GM23248 (cell line): Measurements from ENCODE around the gene CTSD. TPM values are rescaled to one million over a fixed set of nuclear protein-coding genes. Genes with fewer than 3 reads are reported as not detected.

Source experiments
- DNase-seq: peaks from one replicate; pipeline ENCODE4 v3.0.0-alpha.2; 2015
- H2AFZ ChIP-seq: fragments of 200-600 bp; sonication (generic); 2 replicates; pipeline ENCODE4 v1.6.1; 2016; ENCODE audit warnings: antibody characterized with exemption
- H3F3A ChIP-seq: fragments of 200-600 bp; sonication (generic); 2 replicates; pipeline ENCODE4 v1.6.1; 2016; ENCODE audit warnings: mild to moderate bottlenecking, antibody characterized with exemption, mixed run types; ENCODE audit not compliant: insufficient read depth
- H3K27ac ChIP-seq: fragments of 200-600 bp; sonication (generic); 2 replicates; pipeline ENCODE4 v1.5.1; 2016; ENCODE audit warnings: mild to moderate bottlenecking
- H3K27me3 ChIP-seq: fragments of 200-600 bp; sonication (generic); replicated peaks from 2 replicates; pipeline ENCODE4 v1.6.1; 2016; ENCODE audit warnings: mild to moderate bottlenecking; ENCODE audit not compliant: insufficient read depth
- H3K36me3 ChIP-seq: fragments of 200-600 bp; sonication (generic); 2 replicates; pipeline ENCODE4 v1.6.1; 2016; ENCODE audit warnings: low read depth, mild to moderate bottlenecking
- H3K4me1 ChIP-seq: fragments of 200-600 bp; sonication (generic); 2 replicates; pipeline ENCODE4 v1.6.1; 2016; ENCODE audit warnings: mild to moderate bottlenecking; ENCODE audit not compliant: insufficient read depth
- H3K4me2 ChIP-seq: fragments of 200-600 bp; sonication (generic); one replicate; pipeline ENCODE4 v1.6.1; 2016; ENCODE audit warnings: mild to moderate bottlenecking; ENCODE audit not compliant: unreplicated experiment
- H3K4me3 ChIP-seq: fragments of 200-600 bp; sonication (generic); 2 replicates; pipeline ENCODE4 v1.5.1; 2016; ENCODE audit warnings: mild to moderate bottlenecking
- H3K79me2 ChIP-seq: fragments of 200-600 bp; sonication (generic); 2 replicates; pipeline ENCODE4 v1.6.1; 2016; ENCODE audit warnings: mild to moderate bottlenecking; ENCODE audit not compliant: insufficient read depth
- H3K9ac ChIP-seq: fragments of 200-600 bp; sonication (generic); 2 replicates; pipeline ENCODE4 v1.6.1; 2016; ENCODE audit warnings: mild to moderate bottlenecking
- H3K9me2 ChIP-seq: fragments of 200-600 bp; sonication (generic); 2 replicates; pipeline ENCODE4 v1.6.1; 2016; ENCODE audit warnings: mixed run types, mild to moderate bottlenecking, moderate library complexity; ENCODE audit not compliant: insufficient read depth
- H3K9me3 ChIP-seq: fragments of 200-600 bp; sonication (generic); one replicate; pipeline ENCODE4 v1.6.1; 2017; ENCODE audit warnings: low read depth
- H4K20me1 ChIP-seq: fragments of 200-600 bp; sonication (generic); 2 replicates; pipeline ENCODE4 v1.6.0; 2016; ENCODE audit not compliant: insufficient read depth
- EZH2 ChIP-seq: fragments of 200-600 bp; sonication (generic); IDR thresholded peaks from 2 replicates; pipeline ENCODE4 v1.6.1; 2018; ENCODE audit warnings: antibody characterized with exemption, mild to moderate bottlenecking; ENCODE audit not compliant: insufficient read depth, poor library complexity, severe bottlenecking
- EZH2phosphoT487 ChIP-seq: fragments of 200-600 bp; sonication (generic); IDR thresholded peaks from 2 replicates; pipeline ENCODE4 v1.6.1; 2018; ENCODE audit warnings: antibody characterized with exemption, moderate library complexity, mild to moderate bottlenecking, low read depth; ENCODE audit not compliant: insufficient read depth
- WGBS, 2 experiments: methylation state at CpG; one replicate each; pipeline ENCODE4 v1.1.6; 2015 to 2017; ENCODE audit warnings: low lambda C conversion rate in 2 of 2, low coverage in 1 of 2; ENCODE audit errors: missing lambda C conversion rate in 2 of 2; 5-methylcytosine and 5-hydroxymethylcytosine counted together
- in situ Hi-C: fragments of 300-500 bp; cut with MboI; formaldehyde crosslinking; loops from 2 replicates; pipeline ENCODE4 v1.15.0; 2020
- polyA plus RNA-seq: library from polyadenylated mRNA; unstranded; fragments of >200 nt; fragmentation: Nextera tagmentation; extraction: Ambion mirVana; gene quantifications from 2 replicates; pipeline ENCODE4 v1.2.1, GENCODE V29; 2016
- total RNA-seq: library from RNA; depleted of rRNA; stranded (reverse); fragments of >200 nt; shearing (Covaris generic); gene quantifications from 2 replicates; pipeline ENCODE4 v1.2.3, GENCODE V29; 2014

Gene CTSD
- total and polyA plus RNA-seq, 2 experiments from 2014 or later, result 305 to 321 TPM

- Histone ChIP-seq H3K36me3 (no peaks in the 10 kb centered on the region), H3K4me3 (no peak overlapping the region), H3K27me3 (peaks cover 50% of the 10 kb centered on the region), H3K4me2 (no peak overlapping the region), H4K20me1 (no peaks in the 10 kb centered on the region), H3K4me1 (no peaks in the 10 kb centered on the region), H3K27ac (no peak overlapping the region), H3K9me2 (no peaks in the 10 kb centered on the region), H3K9ac (no peak overlapping the region), H3F3A (no peaks in the 10 kb centered on the region), H3K79me2 (no peaks in the 10 kb centered on the region), H3K9me3 (no peaks in the 10 kb centered on the region), H2AFZ (no peak overlapping the region)
- no peak for DNase-seq
- TF ChIP-seq EZH2, result no peak
- TF ChIP-seq EZH2phosphoT487, result no peak
- WGBS, 2 experiments, result 62 to 67% methylated on average over 24 of the region's 24 CpGs
- in situ Hi-C loops, result loop anchor here (25.0 kb wide), 1 partner anchor 447 kb away; the partner anchor contains the start of genes INS and TH
Observed at GRCh38 chr11:1714908-1715885, 48.5 kb downstream of the CTSD start.

GRCh38 chr11:1708716-1709115 is 55.0 kb downstream of the CTSD start:
- Histone ChIP-seq H3K4me2 (no peak overlapping the region), H3K27me3 (peaks cover 80% of the 10 kb centered on the region), H3K9ac (no peak overlapping the region), H3F3A (no peaks in the 10 kb centered on the region), H3K9me3 (no peaks in the 10 kb centered on the region), H3K9me2 (no peaks in the 10 kb centered on the region), H3K27ac (no peak overlapping the region), H3K4me3 (no peak overlapping the region), H4K20me1 (no peaks in the 10 kb centered on the region), H3K4me1 (no peaks in the 10 kb centered on the region), H3K36me3 (no peaks in the 10 kb centered on the region), H3K79me2 (no peaks in the 10 kb centered on the region), H2AFZ (no peak overlapping the region)
- DNase-seq, result no peak
- WGBS, 2 experiments, result 65 to 72% methylated on average over 9 to 10 of the region's 10 CpGs
- in situ Hi-C loops, result loop anchor here (25.0 kb wide), 1 partner anchor 454 kb away; the partner anchor contains the start of genes INS and TH
- TF ChIP-seq EZH2, result no peak
- no peak for TF ChIP-seq EZH2phosphoT487

GRCh38 chr11:1707751-1708150 is 56.0 kb downstream of the CTSD start:
- H3K79me2 ChIP-seq, result no peaks in the 10 kb centered on the region
- no peaks in the 10 kb centered on the region for H3K36me3 ChIP-seq
- 8 to 9% methylated on average over 4 of the region's 4 CpGs for WGBS, 2 experiments
- H3K4me3 ChIP-seq, result no peak overlapping the region
- DNase-seq, result no peak
- no peaks in the 10 kb centered on the region for H3K9me2 ChIP-seq
- H3K9me3 ChIP-seq, result no peaks in the 10 kb centered on the region
- H3K4me2 ChIP-seq, result no peak overlapping the region
- no peaks in the 10 kb centered on the region for H3K4me1 ChIP-seq
- H3K27me3 ChIP-seq, result peaks cover 81% of the 10 kb centered on the region
- H3K9ac ChIP-seq, result no peak overlapping the region
- TF ChIP-seq EZH2phosphoT487 (no peak), EZH2 (no peak)
- H4K20me1 ChIP-seq, result no peaks in the 10 kb centered on the region
- no peak overlapping the region for H2AFZ ChIP-seq
- H3K27ac ChIP-seq, result no peak overlapping the region
- H3F3A ChIP-seq, result no peaks in the 10 kb centered on the region
- in situ Hi-C loops, result loop anchor here (25.0 kb wide), 1 partner anchor 455 kb away; the partner anchor contains the start of genes INS and TH

- Histone ChIP-seq H3K4me1 (no peaks in the 10 kb centered on the region), H3K9me3 (no peaks in the 10 kb centered on the region), H3K4me3 (no peak overlapping the region), H4K20me1 (no peaks in the 10 kb centered on the region), H3K9ac (no peak overlapping the region), H3K79me2 (no peaks in the 10 kb centered on the region), H3K4me2 (no peak overlapping the region), H3F3A (no peaks in the 10 kb centered on the region), H3K27ac (no peak overlapping the region), H3K9me2 (no peaks in the 10 kb centered on the region), H3K36me3 (no peaks in the 10 kb centered on the region), H2AFZ (no peak overlapping the region), H3K27me3 (peaks cover 82% of the 10 kb centered on the region)
- peak; percentile 17 for DNase-seq
- no peak for TF ChIP-seq EZH2phosphoT487
- no peak for TF ChIP-seq EZH2
- in situ Hi-C loops, result loop anchor here (25.0 kb wide), 1 partner anchor 455 kb away; the partner anchor contains the start of genes INS and TH
- 68 to 71% methylated on average over 14 to 17 of the region's 17 CpGs for WGBS, 2 experiments
Observed at GRCh38 chr11:1706634-1707400, 56.9 kb downstream of the CTSD start.
